Measurements from ENCODE around the gene ADCY10. TPM values are rescaled to one million over a fixed set of nuclear protein-coding genes. Genes with fewer than 3 reads are reported as not detected.

Gene ADCY10
- total and polyA plus RNA-seq, 9 of the 15 experiments (the other 6 are each of a cell fraction or from before 2014, with no cell fraction given), result 0.08 to 0.86 (median 0.22) TPM

- TF ChIP-seq HBP1 (CRISPR knock-in tag; IDR thresholded peaks at IDR 0.05) (no peak), FOS (IDR thresholded peaks at IDR 0.05; ENCODE audit: extremely low read depth, insufficient read length) (peak; percentile 12), STAG1 (CRISPR knock-in tag; IDR thresholded peaks at IDR 0.05; ENCODE audit: borderline replicate concordance) (no peak), ZKSCAN3 (CRISPR knock-in tag; IDR thresholded peaks at IDR 0.05) (no peak), ATF3 (IDR thresholded peaks at IDR 0.05) (peak; percentile 92), ATF3 (CRISPR knock-in tag; conservative IDR thresholded peaks at IDR 0.05) (no peak), ETV5 (CRISPR knock-in tag; IDR thresholded peaks at IDR 0.05; ENCODE audit: low read depth) (no peak), ATF7 (IDR thresholded peaks at IDR 0.05) (no peak)
These were observed 51.4 kb downstream of the ADCY10 start (continued) for GRCh38 chr1:167862432-167863076.
